SK-N-SH (cell line): ENCODE measurements around the gene MSTO1. TPM values are rescaled to one million over a fixed set of nuclear protein-coding genes. Genes with fewer than 3 reads are reported as not detected.
A peak's percentile ranks its signal among the peaks of the same experiment; 100 is the strongest.

Experiments
- CTCF ChIA-PET: fragments of 300-600, 350-600 bp; formaldehyde crosslinking; extraction: SDS; loops from one replicate; lab custom pipeline; 2021; lab: Yijun Ruan, JAX
- POLR2A ChIA-PET: fragments of 350-600 bp; sonication (Branson Sonifier 250); formaldehyde crosslinking; extraction: SDS; loops from one replicate; lab custom pipeline; 2020; ENCODE audit warnings: antibody characterized with exemption, inconsistent platforms; lab: Yijun Ruan, JAX
- DNase-seq: peaks from one replicate; pipeline ENCODE4 v3.0.0; 2012
- H2AFZ ChIP-seq: fragments of 200-600 bp; sonication (generic); 2 replicates; pipeline ENCODE4 v1.8.1; 2016; ENCODE audit warnings: antibody characterized with exemption, mild to moderate bottlenecking, low read depth
- H3F3A ChIP-seq: fragments of 200-600 bp; sonication (generic); replicated peaks from 2 replicates; pipeline ENCODE3; 2016; ENCODE audit warnings: antibody characterized with exemption, mild to moderate bottlenecking; ENCODE audit not compliant: insufficient read depth
- H3K27ac ChIP-seq, 2 experiments: fragments of 200-500 bp in 1 of 2; fragments of 200-600 bp in 1 of 2; sonication (Bioruptor generic) in 1 of 2; sonication (generic), shearing (Covaris generic) in 1 of 2; 2 replicates each; pipeline versions ENCODE4 v1.5.1 to v1.6.1; 2014 to 2016; ENCODE audit warnings: low read depth in 2 of 2, inconsistent platforms in 1 of 2, low read length in 1 of 2, mild to moderate bottlenecking in 1 of 2, mixed read lengths in 1 of 2
- H3K27me3 ChIP-seq: fragments of 200-600 bp; sonication (generic), shearing (Covaris generic); 2 replicates; pipeline ENCODE4 v1.6.1; 2016; ENCODE audit warnings: mixed run types; ENCODE audit not compliant: insufficient read depth
- H3K36me3 ChIP-seq, 2 experiments: fragments of 200-500 bp in 1 of 2; fragments of 200-600 bp in 1 of 2; sonication (Bioruptor generic) in 1 of 2; sonication (generic) in 1 of 2; replicated peaks in 1 of 2; 2 replicates each; pipeline versions ENCODE3 to v1.5.1; 2014 to 2016; ENCODE audit warnings: low read length in 1 of 2, mild to moderate bottlenecking in 1 of 2; ENCODE audit not compliant: insufficient read depth in 2 of 2, control insufficient read depth in 1 of 2
- H3K4me1 ChIP-seq, 2 experiments: fragments of 200-500 bp in 1 of 2; fragments of 200-600 bp in 1 of 2; sonication (Bioruptor generic) in 1 of 2; sonication (generic), shearing (Covaris generic) in 1 of 2; 2 replicates each; pipeline versions ENCODE4 v1.5.1 to v1.6.1; 2014 to 2016; ENCODE audit warnings: low read depth in 1 of 2, low read length in 1 of 2, mixed run types in 1 of 2; ENCODE audit not compliant: insufficient read depth in 2 of 2, control insufficient read depth in 1 of 2
- H3K4me2 ChIP-seq: fragments of 200-600 bp; sonication (generic), shearing (Covaris generic); 2 replicates; pipeline ENCODE4 v1.6.1; 2017; ENCODE audit warnings: mixed run types
- H3K4me3 ChIP-seq, 2 experiments: fragments of 200-500 bp in 1 of 2; fragments of 200-600 bp in 1 of 2; sonication (Bioruptor generic) in 1 of 2; sonication (generic), shearing (Covaris generic) in 1 of 2; 2 replicates each; pipeline versions ENCODE4 v1.5.1 to v1.8.1; 2014 to 2016; ENCODE audit warnings: low read depth in 2 of 2, inconsistent platforms in 1 of 2, low read length in 1 of 2, mild to moderate bottlenecking in 1 of 2, mixed read lengths in 1 of 2, moderate library complexity in 1 of 2
- H3K79me2 ChIP-seq: fragments of 200-600 bp; sonication (generic); 2 replicates; pipeline ENCODE4 v1.8.1; 2017; ENCODE audit warnings: mild to moderate bottlenecking; ENCODE audit not compliant: insufficient read depth
- H3K9ac ChIP-seq: fragments of 200-600 bp; sonication (generic); 2 replicates; pipeline ENCODE4 v1.6.1; 2017; ENCODE audit warnings: mixed run types
- H3K9me2 ChIP-seq: fragments of 200-600 bp; sonication (generic); 2 replicates; pipeline ENCODE4 v1.6.1; 2017; ENCODE audit warnings: mixed run types
- H3K9me3 ChIP-seq: fragments of 200-600 bp; sonication (generic); 2 replicates; pipeline ENCODE4 v1.6.1; 2017; ENCODE audit warnings: mixed run types, mild to moderate bottlenecking, moderate library complexity
- H4K20me1 ChIP-seq: fragments of 200-600 bp; sonication (generic); 2 replicates; pipeline ENCODE4 v1.6.1; 2017; ENCODE audit warnings: mild to moderate bottlenecking, mixed run types; ENCODE audit not compliant: insufficient read depth
- CTCF ChIP-seq: fragments of 200-600 bp; sonication (generic); IDR thresholded peaks from 2 replicates; pipeline ENCODE4 v1.6.1; 2017; ENCODE audit warnings: antibody characterized with exemption, mild to moderate bottlenecking, moderate library complexity
- EZH2phosphoT487 ChIP-seq: fragments of 200-600 bp; sonication (generic); IDR thresholded peaks from 2 replicates; pipeline ENCODE4 v1.6.1; 2017; ENCODE audit warnings: low read depth, mixed run types, mild to moderate bottlenecking, antibody characterized with exemption, moderate library complexity, borderline replicate concordance
- JUND ChIP-seq: IDR thresholded peaks from 2 replicates; pipeline ENCODE4 v1.4.0; 2012
- MXI1 ChIP-seq: IDR thresholded peaks from 2 replicates; pipeline ENCODE4 v1.6.1; 2012; ENCODE audit warnings: mild to moderate bottlenecking, low read depth, low read length, improper control_type of control experiment
- POLR2AphosphoS5 ChIP-seq: IDR thresholded peaks from 2 replicates; pipeline ENCODE4 v1.6.1; 2012; ENCODE audit warnings: low read depth, low read length
- TAF1 ChIP-seq: IDR thresholded peaks from 2 replicates; pipeline ENCODE4 v1.6.1; 2012; ENCODE audit warnings: low read depth, mild to moderate bottlenecking, low read length, moderate library complexity, borderline replicate concordance
- TCF12 ChIP-seq: IDR thresholded peaks from 2 replicates; pipeline ENCODE4 v1.4.0; 2012
- USF1 ChIP-seq: IDR thresholded peaks from 2 replicates; pipeline ENCODE4 v1.4.0; 2012; ENCODE audit warnings: low read depth, borderline replicate concordance
- USF2 ChIP-seq: fragments of 150-350 bp; IDR thresholded peaks from 2 replicates; pipeline ENCODE4 v1.6.1; 2017; ENCODE audit warnings: antibody characterized with exemption, low read length, low read depth, borderline replicate concordance
- YY1 ChIP-seq: IDR thresholded peaks from 2 replicates; pipeline ENCODE4 v1.4.0; 2012; ENCODE audit warnings: low read depth, mild to moderate bottlenecking
- ZBTB33 ChIP-seq: IDR thresholded peaks from 2 replicates; pipeline ENCODE4 v1.4.0; 2012; ENCODE audit warnings: low read depth, borderline replicate concordance
- WGBS: methylation state at CpG from one replicate; pipeline ENCODE4 v1.1.6; 2017; ENCODE audit warnings: low lambda C conversion rate; 5-methylcytosine and 5-hydroxymethylcytosine counted together
- polyA plus RNA-seq, 3 experiments: library from polyadenylated mRNA; depleted of rRNA; stranded (reverse); fragments of >200 nt; gene quantifications; 2 replicates each; pipeline ENCODE4 v1.2.3, GENCODE V29; 2012

MSTO1 gene
- polyA plus RNA-seq, 1 of the 3 experiments (the other 2 are of a cell fraction): 22.4 TPM

GRCh38 chr1:155651861-155652661, 42.0 kb downstream of the MSTO1 start:
- no peak for DNase-seq
- H4K20me1 ChIP-seq: no peaks in the 10 kb centered on the region
- CTCF ChIA-PET: interaction anchor here (1.3 to 1.4 kb wide), 2 partner anchors 10 to 15 kb away, joined by 3 to 6 read pairs; no protein-coding TSS in a partner anchor
- H3K4me2 ChIP-seq: peak overlapping the region; percentile 67
- no peaks in the 10 kb centered on the region for H3K9me2 ChIP-seq
- peaks cover 8 to 13% of the 10 kb centered on the region in 2 experiments; a peak in 3 of 4 replicates for H3K4me1 ChIP-seq
- peak overlapping the region; percentile 1 to 49; a peak in 3 of 4 replicates for H3K4me3 ChIP-seq
- no peaks in the 10 kb centered on the region for H3K9me3 ChIP-seq
- peak overlapping the region; percentile 60; the same call in 1 of the 2 replicates for H2AFZ ChIP-seq
- H3K79me2 ChIP-seq: peaks cover 8% of the 10 kb centered on the region
- H3K27ac ChIP-seq: peak overlapping the region; percentile 12 to 78; a peak in 3 of 4 replicates
- POLR2A ChIA-PET: no interaction called here
- peak overlapping the region; percentile 46; the same call in 1 of the 2 replicates for H3K9ac ChIP-seq
- H3K27me3 ChIP-seq: no peaks in the 10 kb centered on the region
- WGBS: 73% methylated on average over 3 of the region's 3 CpGs
- TF ChIP-seq TCF12 (no peak), USF1 (no peak), POLR2AphosphoS5 (no peak), CTCF (no peak), MXI1 (no peak), YY1 (no peak), TAF1 (no peak), JUND (no peak), EZH2phosphoT487 (no peak)
- H3K36me3 ChIP-seq: no peaks in the 10 kb centered on the region
- H3F3A ChIP-seq: peaks cover 20% of the 10 kb centered on the region

- no peak for DNase-seq
- H3K4me3 ChIP-seq: no peak overlapping the region
- H3K36me3 ChIP-seq: no peaks in the 10 kb centered on the region
- no peak overlapping the region for H3K9ac ChIP-seq
- POLR2A ChIA-PET: no interaction called here
- TF ChIP-seq USF2: no peak
- TF ChIP-seq ZBTB33: no peak
- no peak overlapping the region for H3K4me2 ChIP-seq
- no peaks in the 10 kb centered on the region for H3K9me2 ChIP-seq
- peaks cover 2% of the 10 kb centered on the region; the same call in 1 of the 2 replicates for H3K79me2 ChIP-seq
- no peaks in the 10 kb centered on the region for H4K20me1 ChIP-seq
- peaks cover 8 to 13% of the 10 kb centered on the region in 2 experiments; a peak in 3 of 4 replicates for H3K4me1 ChIP-seq
- peaks cover 19% of the 10 kb centered on the region for H3F3A ChIP-seq
- CTCF ChIA-PET: no interaction called here
- H2AFZ ChIP-seq: no peak overlapping the region
- no peaks in the 10 kb centered on the region for H3K9me3 ChIP-seq
- no peaks in the 10 kb centered on the region for H3K27me3 ChIP-seq
- H3K27ac ChIP-seq: no peak overlapping the region
- WGBS: 87% methylated on average over 3 of the region's 3 CpGs
Measured at GRCh38 chr1:155652951-155653350, 42.9 kb downstream of the MSTO1 start.
